GM18508 (cell line): ENCODE measurements around the gene PHAF1.

Experiments used
- ATAC-seq: cut with Tn5 transposase; IDR thresholded peaks from one replicate; pipeline ENCODE4 v1.9.1; 2021; ENCODE audit warnings: moderate number of reproducible peaks; ENCODE audit not compliant: insufficient read depth, unreplicated experiment

The PHAF1 gene

GRCh38 chr16:67174706-67175231, 65.0 kb downstream of the PHAF1 start:
- ATAC-seq = no peak

- ATAC-seq = no peak
Measured at GRCh38 chr16:67176662-67177061, 66.9 kb downstream of the PHAF1 start.

GRCh38 chr16:67177743-67178699, 68.3 kb downstream of the PHAF1 start:
- no peak for ATAC-seq

GRCh38 chr16:67179421-67180080, 69.8 kb downstream of the PHAF1 start:
- ATAC-seq = no peak

GRCh38 chr16:67180166-67180565, 70.4 kb downstream of the PHAF1 start:
- ATAC-seq = no peak

- no peak for ATAC-seq
Measured at GRCh38 chr16:67181346-67181745, 71.6 kb downstream of the PHAF1 start.

GRCh38 chr16:67182288-67182687, 72.5 kb downstream of the PHAF1 start:
- no peak for ATAC-seq

- no peak for ATAC-seq
Measured at GRCh38 chr16:67183284-67183626, 73.5 kb downstream of the PHAF1 start.

- peak; percentile 81 for ATAC-seq
Measured at GRCh38 chr16:67183627-67184452, 74.1 kb downstream of the PHAF1 start, which contains the start of gene MATCAP1. Gene MATCAP1 (minus strand): TSS chr16:67183963. CDS start chr16:67180610, 3,353 bp downstream.

GRCh38 chr16:67184453-67184994, 74.8 kb downstream of the PHAF1 start:
- no peak for ATAC-seq

- no peak for ATAC-seq
Measured at GRCh38 chr16:67184995-67185650, 75.4 kb downstream of the PHAF1 start.

- no peak for ATAC-seq
Measured at GRCh38 chr16:67185651-67186134, 76.0 kb downstream of the PHAF1 start.

- ATAC-seq = no peak
Measured at GRCh38 chr16:67186550-67186950, 76.8 kb downstream of the PHAF1 start.

GRCh38 chr16:67187175-67187890, 77.6 kb downstream of the PHAF1 start:
- no peak for ATAC-seq

- no peak for ATAC-seq
Measured at GRCh38 chr16:67188323-67188722, 78.6 kb downstream of the PHAF1 start.

- no peak for ATAC-seq
Measured at GRCh38 chr16:67188798-67189197, 79.1 kb downstream of the PHAF1 start.

GRCh38 chr16:67190041-67190440, 80.3 kb downstream of the PHAF1 start, which contains the start of gene EXOC3L1:
Gene EXOC3L1 (minus strand): TSS chr16:67190136. CDS start chr16:67189676, 460 bp downstream.
- ATAC-seq = no peak
